ENCODE data around the gene AKIRIN2. TPM values are rescaled to one million over a fixed set of nuclear protein-coding genes. Genes with fewer than 3 reads are reported as not detected.

Gene AKIRIN2
- total and polyA plus RNA-seq, 11 donors = 15.2 to 54.7 (median 40.7) TPM

DNA sequence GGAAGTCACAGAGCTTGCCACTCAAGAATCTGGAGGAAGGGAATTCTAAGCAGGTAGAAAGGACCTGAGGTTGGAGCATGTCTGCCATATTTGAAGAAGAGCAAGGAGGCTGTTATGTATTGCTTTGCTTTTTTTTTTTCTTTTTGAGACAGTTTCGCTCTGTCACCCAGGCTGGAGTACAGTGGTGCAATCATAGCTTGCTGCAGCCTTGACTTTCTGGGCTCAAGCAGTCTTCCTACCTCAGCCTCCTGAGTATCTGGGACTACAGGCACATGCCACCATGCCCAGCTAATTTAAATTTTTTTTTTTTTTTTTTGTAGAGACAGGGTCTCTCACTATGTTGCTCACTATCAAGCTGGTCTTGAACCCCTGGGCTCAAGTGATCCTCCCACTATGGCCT, 71.3 kb downstream of the AKIRIN2 start:
- 94 to 100% (median 97%) methylated on average over 1 of the region's 1 CpG for WGBS, 4 donors
- ATAC-seq (no peak), DNase-seq (no peak)
- no peaks in the 10 kb centered on the region for H3K27me3 ChIP-seq
- H3K36me3 ChIP-seq = peaks cover 0 to 69% (median 17%) of the 10 kb centered on the region in 9 donors
- no peak overlapping the region for H3K27ac ChIP-seq
- H3K9me3 ChIP-seq = no peaks in the 10 kb centered on the region
- no peak for TF ChIP-seq POLR2A (IDR thresholded peaks at IDR 0.05)
- TF ChIP-seq, protein P1, sequence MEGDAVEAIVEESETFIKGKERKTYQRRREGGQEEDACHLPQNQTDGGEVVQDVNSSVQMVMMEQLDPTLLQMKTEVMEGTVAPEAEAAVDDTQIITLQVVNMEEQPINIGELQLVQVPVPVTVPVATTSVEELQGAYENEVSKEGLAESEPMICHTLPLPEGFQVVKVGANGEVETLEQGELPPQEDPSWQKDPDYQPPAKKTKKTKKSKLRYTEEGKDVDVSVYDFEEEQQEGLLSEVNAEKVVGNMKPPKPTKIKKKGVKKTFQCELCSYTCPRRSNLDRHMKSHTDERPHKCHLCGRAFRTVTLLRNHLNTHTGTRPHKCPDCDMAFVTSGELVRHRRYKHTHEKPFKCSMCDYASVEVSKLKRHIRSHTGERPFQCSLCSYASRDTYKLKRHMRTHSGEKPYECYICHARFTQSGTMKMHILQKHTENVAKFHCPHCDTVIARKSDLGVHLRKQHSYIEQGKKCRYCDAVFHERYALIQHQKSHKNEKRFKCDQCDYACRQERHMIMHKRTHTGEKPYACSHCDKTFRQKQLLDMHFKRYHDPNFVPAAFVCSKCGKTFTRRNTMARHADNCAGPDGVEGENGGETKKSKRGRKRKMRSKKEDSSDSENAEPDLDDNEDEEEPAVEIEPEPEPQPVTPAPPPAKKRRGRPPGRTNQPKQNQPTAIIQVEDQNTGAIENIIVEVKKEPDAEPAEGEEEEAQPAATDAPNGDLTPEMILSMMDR (IDR thresholded peaks at IDR 0.05) = no peak
- H3K4me3 ChIP-seq = no peak overlapping the region
- intact Hi-C loops (cut with DNase I) = loop anchor here in 1 of 10 donors (10.0 kb wide), 1 partner anchor 164 kb away; no protein-coding TSS in a partner anchor
- peaks cover 0 to 9% (median 0%) of the 10 kb centered on the region in 12 donors for H3K4me1 ChIP-seq

DNA sequence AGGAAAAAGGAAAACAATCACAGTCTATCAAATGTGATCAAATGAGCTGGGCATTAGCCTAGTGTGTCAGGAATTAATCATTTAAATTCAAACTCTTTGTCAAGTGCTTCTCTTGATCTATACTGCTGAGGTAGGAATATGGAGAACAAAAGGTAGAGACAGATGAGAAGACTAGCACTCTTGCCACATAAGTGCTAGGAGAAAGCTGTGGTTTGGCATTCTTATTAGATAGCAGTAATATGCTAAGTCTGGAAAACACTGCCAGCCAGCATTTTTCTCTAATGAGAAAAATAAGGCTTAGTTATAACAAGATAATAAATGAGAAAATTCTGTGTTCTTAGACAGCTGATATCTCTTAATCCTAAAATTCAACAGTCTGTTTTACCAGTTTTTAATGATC, 73.2 kb downstream of the AKIRIN2 start:
- no peaks in the 10 kb centered on the region for H3K27me3 ChIP-seq
- TF ChIP-seq, protein P1 (IDR thresholded peaks at IDR 0.05) = no peak
- TF ChIP-seq POLR2A (IDR thresholded peaks at IDR 0.05) = no peak
- peaks cover 0 to 64% (median 10%) of the 10 kb centered on the region in 9 donors for H3K36me3 ChIP-seq
- H3K4me1 ChIP-seq = peaks cover 0 to 9% (median 0%) of the 10 kb centered on the region in 12 donors
- H3K9me3 ChIP-seq = no peaks in the 10 kb centered on the region
- DNase-seq (no peak), ATAC-seq (no peak)
- intact Hi-C loops (cut with DNase I) = no loop called here
- H3K4me3 ChIP-seq = no peak overlapping the region
- no peak overlapping the region for H3K27ac ChIP-seq

DNA sequence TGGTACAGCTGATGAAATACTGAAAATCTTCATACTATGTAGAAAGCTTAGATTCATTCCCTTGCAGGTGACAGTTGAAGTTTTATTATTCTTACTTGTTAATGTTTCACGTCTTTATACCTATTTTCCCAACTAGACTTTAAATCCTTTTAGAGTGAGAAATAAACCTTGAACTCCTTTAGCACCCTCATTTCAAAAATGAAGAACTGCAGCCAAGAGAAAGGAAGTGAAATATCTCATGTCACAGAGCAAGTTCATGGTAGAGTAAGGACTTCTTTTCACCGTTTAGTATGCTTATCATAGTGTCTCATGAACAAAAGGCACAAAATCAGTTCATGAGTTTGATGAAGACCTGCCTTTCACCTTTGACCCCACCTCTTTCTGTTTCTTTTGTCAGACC, 73.6 kb downstream of the AKIRIN2 start:
- Histone ChIP-seq H3K4me1 (peaks cover 0 to 13% (median under 1%) of the 10 kb centered on the region in 12 donors), H3K36me3 (peaks cover 0 to 62% (median 12%) of the 10 kb centered on the region in 9 donors), H3K9me3 (no peaks in the 10 kb centered on the region), H3K27me3 (no peaks in the 10 kb centered on the region), H3K4me3 (no peak overlapping the region), H3K27ac (no peak overlapping the region)
- DNase-seq (no peak), ATAC-seq (no peak)
- WGBS, 4 donors = 71 to 78% (median 73%) methylated on average over 2 of the region's 2 CpGs
- no peak for TF ChIP-seq POLR2A (IDR thresholded peaks at IDR 0.05)
- TF ChIP-seq, protein P1 (IDR thresholded peaks at IDR 0.05) = no peak
- intact Hi-C loops (cut with DNase I) = no loop called here

Other genes starting within 250 kb of the AKIRIN2 start
- gene SLC35A1, start 229.3 kb downstream of the AKIRIN2 start, total RNA-seq = 10 to 100 TPM in 3 of 9 donors, 1 to 10 TPM in 6; 6.3 to 12.2 (median 9.3) TPM
- 10 to 100 TPM; 12.1 to 13.9 TPM for gene SLC35A1, start 229.3 kb downstream of the AKIRIN2 start, polyA plus RNA-seq
- gene RARS2, start 112.2 kb downstream of the AKIRIN2 start, total RNA-seq = 10 to 100 TPM; 13.3 to 24.2 (median 20.3) TPM
- 10 to 100 TPM; 10.2 to 21.2 TPM for gene RARS2, start 112.2 kb downstream of the AKIRIN2 start, polyA plus RNA-seq
- 10 to 100 TPM; 15.2 to 28.6 (median 20.8) TPM for gene ORC3, start 112.1 kb downstream of the AKIRIN2 start, total RNA-seq
- 10 to 100 TPM; 15.4 to 18.8 TPM for gene ORC3, start 112.1 kb downstream of the AKIRIN2 start, polyA plus RNA-seq